IMR-90 (cell line): ENCODE data around the gene IL17F. TPM values are rescaled to one million over a fixed set of nuclear protein-coding genes. Genes with fewer than 3 reads are reported as not detected.

Experiments
- ATAC-seq: fragments of 200-7000 bp; cut with Tn5 transposase; 2 replicates; pipeline ENCODE4 v1.9.1; 2020; ENCODE audit warnings: low read depth, mild to moderate bottlenecking, moderate library complexity
- BruUV-seq: library from RNA; stranded (reverse); fragments of 400-500 nt; replicated peaks from 2 replicates; lab custom pipeline; 2021; lab: Mats Ljungman, UMichigan
- CTCF ChIA-PET: fragments of 300-600 bp; formaldehyde crosslinking; extraction: SDS; loops from one replicate; lab custom pipeline; 2021; ENCODE audit warnings: antibody characterized with exemption; lab: Yijun Ruan, JAX
- POLR2A ChIA-PET: fragments of 300-600 bp; sonication (Branson Sonifier 250); formaldehyde crosslinking; loops from one replicate; lab custom pipeline; 2022; ENCODE audit warnings: antibody characterized with exemption; ENCODE audit not compliant: unreplicated experiment; lab: Charles Lee
- DNase-seq: peaks from one replicate; pipeline ENCODE4 v3.0.0; 2013
- H2AFZ ChIP-seq: replicated peaks from 2 replicates; pipeline ENCODE3; 2013; ENCODE audit warnings: low read length, mild to moderate bottlenecking; ENCODE audit not compliant: poor library complexity
- H2AK5ac ChIP-seq: 2 replicates; pipeline ENCODE4 v1.6.1; 2013; ENCODE audit warnings: low read depth, low read length, inconsistent platforms
- H2AK9ac ChIP-seq: replicated peaks from 2 replicates; pipeline ENCODE3; 2013; ENCODE audit warnings: mild to moderate bottlenecking, low read depth, low read length, moderate library complexity; ENCODE audit not compliant: poor library complexity
- H2BK120ac ChIP-seq: 2 replicates; pipeline ENCODE4 v1.6.1; 2013; ENCODE audit warnings: low read depth, low read length, inconsistent platforms
- H2BK15ac ChIP-seq: 3 replicates; pipeline ENCODE4 v1.6.1; 2013; ENCODE audit warnings: low read depth, low read length, inconsistent platforms
- H2BK20ac ChIP-seq: 2 replicates; pipeline ENCODE4 v1.6.1; 2013; ENCODE audit warnings: low read depth, mild to moderate bottlenecking, inconsistent platforms, low read length, moderate library complexity
- H2BK5ac ChIP-seq: 2 replicates; pipeline ENCODE4 v1.6.1; 2013; ENCODE audit warnings: mild to moderate bottlenecking, low read depth, low read length, inconsistent platforms; ENCODE audit not compliant: poor library complexity, severe bottlenecking
- H3K14ac ChIP-seq: replicated peaks from 2 replicates; pipeline ENCODE4 v1.6.1; 2013; ENCODE audit warnings: low read depth, low read length, inconsistent platforms
- H3K18ac ChIP-seq: 2 replicates; pipeline ENCODE4 v1.6.1; 2013; ENCODE audit warnings: low read depth, low read length, control low read depth
- H3K23ac ChIP-seq: 2 replicates; pipeline ENCODE4 v1.6.1; 2013; ENCODE audit warnings: low read depth, low read length, inconsistent platforms
- H3K27ac ChIP-seq: 2 replicates; pipeline ENCODE4 v1.5.1; 2013; ENCODE audit warnings: mild to moderate bottlenecking, control low read depth, low read length; ENCODE audit not compliant: insufficient read depth
- H3K27me3 ChIP-seq: 2 replicates; pipeline ENCODE4 v1.6.1; 2013; ENCODE audit warnings: low read length; ENCODE audit not compliant: control insufficient read depth, insufficient read depth
- H3K36me3 ChIP-seq: 2 replicates; pipeline ENCODE4 v1.6.1; 2013; ENCODE audit warnings: low read length, mixed read lengths; ENCODE audit not compliant: control insufficient read depth, insufficient read depth
- H3K4ac ChIP-seq: 2 replicates; pipeline ENCODE4 v1.6.1; 2013; ENCODE audit warnings: low read depth, low read length, inconsistent platforms
- H3K4me1 ChIP-seq: 2 replicates; pipeline ENCODE4 v1.6.1; 2013; ENCODE audit warnings: low read length, mixed read lengths; ENCODE audit not compliant: control insufficient read depth, insufficient read depth
- H3K4me2 ChIP-seq: 2 replicates; pipeline ENCODE4 v1.6.1; 2013; ENCODE audit warnings: low read depth, mild to moderate bottlenecking, control low read depth, low read length, moderate library complexity
- H3K4me3 ChIP-seq: 2 replicates; pipeline ENCODE4 v1.5.1; 2013; ENCODE audit warnings: low read depth, mild to moderate bottlenecking, control low read depth, low read length, moderate library complexity; ENCODE audit not compliant: insufficient read depth
- H3K56ac ChIP-seq: 2 replicates; pipeline ENCODE4 v1.6.1; 2013; ENCODE audit warnings: low read length, inconsistent platforms; ENCODE audit not compliant: insufficient read depth; ENCODE audit errors: extremely low read depth
- H3K79me1 ChIP-seq, 2 experiments: 2 replicates each; pipeline ENCODE4 v1.6.1; 2013; ENCODE audit warnings: low read length in 2 of 2, inconsistent platforms in 1 of 2, low read depth in 1 of 2
- H3K9ac ChIP-seq: 2 replicates; pipeline ENCODE4 v1.6.1; 2013; ENCODE audit warnings: low read depth, low read length, control low read depth
- H3K9me1 ChIP-seq: 2 replicates; pipeline ENCODE4 v1.6.1; 2013; ENCODE audit warnings: low read length, inconsistent platforms; ENCODE audit not compliant: insufficient read depth
- H3K9me3 ChIP-seq: 2 replicates; pipeline ENCODE4 v1.6.1; 2013; ENCODE audit warnings: low read length; ENCODE audit not compliant: control insufficient read depth, insufficient read depth
- H4K20me1 ChIP-seq: 2 replicates; pipeline ENCODE4 v1.6.1; 2013; ENCODE audit warnings: low read length, inconsistent platforms; ENCODE audit not compliant: insufficient read depth
- H4K5ac ChIP-seq: 2 replicates; pipeline ENCODE4 v1.6.1; 2013; ENCODE audit warnings: mild to moderate bottlenecking, low read depth, low read length, control low read depth
- H4K8ac ChIP-seq, 2 experiments: 2 replicates each; pipeline ENCODE4 v1.6.1; 2013; ENCODE audit warnings: low read depth in 2 of 2, low read length in 2 of 2, control low read depth in 1 of 2, inconsistent platforms in 1 of 2
- H4K91ac ChIP-seq: 2 replicates; pipeline ENCODE4 v1.6.1; 2013; ENCODE audit warnings: low read depth, low read length, inconsistent platforms; ENCODE audit not compliant: insufficient read depth
- MAFK ChIP-seq: IDR thresholded peaks from 2 replicates; pipeline ENCODE4 v1.6.1; 2012; ENCODE audit warnings: low read depth, low read length, improper control_type of control experiment
- MXI1 ChIP-seq: IDR thresholded peaks from 2 replicates; pipeline ENCODE4 v1.6.1; 2012; ENCODE audit warnings: low read depth, mild to moderate bottlenecking, low read length, moderate library complexity, borderline replicate concordance
- POLR2A ChIP-seq: IDR thresholded peaks from 2 replicates; pipeline ENCODE4 v1.6.1; 2012; ENCODE audit warnings: mild to moderate bottlenecking, low read depth, low read length
- SMC3 ChIP-seq: fragments of 150-350 bp; IDR thresholded peaks from 2 replicates; pipeline ENCODE4 v1.6.1; 2016; ENCODE audit warnings: low read depth, mild to moderate bottlenecking, antibody characterized with exemption, low read length, moderate library complexity
- WGBS, 2 experiments: methylation state at CpG; one replicate each; pipeline versions ENCODE4 v1.1.5 to v1.1.7; 2013; ENCODE audit warnings: missing lambda C conversion rate in 2 of 2; ENCODE audit not compliant: insufficient read length in 1 of 2; ENCODE audit errors: extremely low coverage in 2 of 2; 5-methylcytosine and 5-hydroxymethylcytosine counted together
- dilution Hi-C: fragments of 300-500 bp; cut with HindIII; formaldehyde crosslinking; loops from one replicate; pipeline ENCODE4 v1.14.3; 2018; ENCODE audit warnings: low sequenced_read_pairs; ENCODE audit not compliant: unreplicated experiment
- in situ Hi-C: fragments of 300-500 bp; cut with MboI; formaldehyde crosslinking; loops from 3 replicates; pipeline ENCODE4 v1.14.3; 2019; ENCODE audit warnings: low sequenced_read_pairs, inconsistent platforms, mixed read lengths
- intact Hi-C: fragments of 100-400 bp; cut with micrococcal nuclease; formaldehyde crosslinking; loops from 2 replicates; pipeline ENCODE4 v1.10.0; 2022
- polyA plus RNA-seq, 3 experiments: library from polyadenylated mRNA; depleted of rRNA; stranded (reverse); fragments of >200 nt; gene quantifications; 2 replicates each; pipeline ENCODE4 v1.2.3, GENCODE V29; 2012; ENCODE audit warnings: low replicate concordance in 1 of 3
- total RNA-seq: library from RNA; depleted of rRNA; stranded (reverse); fragments of >200 nt; gene quantifications from 2 replicates; pipeline ENCODE4 v1.2.3, GENCODE V29; 2012

Gene IL17F
- total and polyA plus RNA-seq, 2 of the 4 experiments (the other 2 are of a cell fraction): not detected

GRCh38 chr6:52209770-52210169 is 34.5 kb downstream of the IL17F start:
- Histone ChIP-seq H3K27ac (no peak overlapping the region), H3K4ac (no peak overlapping the region), H3K79me1 (no peaks in the 10 kb centered on the region), H3K18ac (no peak overlapping the region), H3K9me3 (no peaks in the 10 kb centered on the region), H3K4me1 (no peaks in the 10 kb centered on the region), H3K9ac (no peak overlapping the region), H4K91ac (no peak overlapping the region), H4K5ac (no peak overlapping the region), H3K9me1 (no peaks in the 10 kb centered on the region), H3K14ac (no peak overlapping the region), H3K36me3 (no peaks in the 10 kb centered on the region), H4K8ac (no peak overlapping the region), H2BK120ac (no peak overlapping the region), H3K4me3 (no peak overlapping the region), H2BK20ac (no peak overlapping the region), H2AFZ (no peak overlapping the region), H3K23ac (no peak overlapping the region), H3K27me3 (no peaks in the 10 kb centered on the region), H3K4me2 (no peak overlapping the region), H2AK9ac (no peak overlapping the region), H2AK5ac (no peak overlapping the region), H4K20me1 (no peaks in the 10 kb centered on the region), H3K56ac (no peak overlapping the region), H2BK15ac (no peak overlapping the region), H2BK5ac (no peak overlapping the region)
- TF ChIP-seq MAFK: no peak
- TF ChIP-seq SMC3: no peak
- TF ChIP-seq POLR2A: no peak
- TF ChIP-seq MXI1: no peak
- intact Hi-C loops (no loop called here), in situ Hi-C loops (no loop called here), dilution Hi-C loops (no loop called here)
- no peak for DNase-seq
- CTCF ChIA-PET: no interaction called here
- BruUV-seq: no TSS peak
- WGBS, 2 experiments: no CpG with 5 or more reads among the region's 2 CpGs
- ATAC-seq: no peak
- POLR2A ChIA-PET: no interaction called here
